GM23248 (cell line): ENCODE data around the gene ARHGAP36. TPM values are rescaled to one million over a fixed set of nuclear protein-coding genes. Genes with fewer than 3 reads are reported as not detected.

Source experiments
- DNase-seq: peaks from one replicate; pipeline ENCODE4 v3.0.0-alpha.2; 2015
- H2AFZ ChIP-seq: fragments of 200-600 bp; sonication (generic); 2 replicates; pipeline ENCODE4 v1.6.1; 2016; ENCODE audit warnings: antibody characterized with exemption
- H3F3A ChIP-seq: fragments of 200-600 bp; sonication (generic); 2 replicates; pipeline ENCODE4 v1.6.1; 2016; ENCODE audit warnings: mild to moderate bottlenecking, antibody characterized with exemption, mixed run types; ENCODE audit not compliant: insufficient read depth
- H3K27ac ChIP-seq: fragments of 200-600 bp; sonication (generic); 2 replicates; pipeline ENCODE4 v1.5.1; 2016; ENCODE audit warnings: mild to moderate bottlenecking
- H3K27me3 ChIP-seq: fragments of 200-600 bp; sonication (generic); replicated peaks from 2 replicates; pipeline ENCODE4 v1.6.1; 2016; ENCODE audit warnings: mild to moderate bottlenecking; ENCODE audit not compliant: insufficient read depth
- H3K36me3 ChIP-seq: fragments of 200-600 bp; sonication (generic); 2 replicates; pipeline ENCODE4 v1.6.1; 2016; ENCODE audit warnings: low read depth, mild to moderate bottlenecking
- H3K4me1 ChIP-seq: fragments of 200-600 bp; sonication (generic); 2 replicates; pipeline ENCODE4 v1.6.1; 2016; ENCODE audit warnings: mild to moderate bottlenecking; ENCODE audit not compliant: insufficient read depth
- H3K4me2 ChIP-seq: fragments of 200-600 bp; sonication (generic); one replicate; pipeline ENCODE4 v1.6.1; 2016; ENCODE audit warnings: mild to moderate bottlenecking; ENCODE audit not compliant: unreplicated experiment
- H3K4me3 ChIP-seq: fragments of 200-600 bp; sonication (generic); 2 replicates; pipeline ENCODE4 v1.5.1; 2016; ENCODE audit warnings: mild to moderate bottlenecking
- H3K79me2 ChIP-seq: fragments of 200-600 bp; sonication (generic); 2 replicates; pipeline ENCODE4 v1.6.1; 2016; ENCODE audit warnings: mild to moderate bottlenecking; ENCODE audit not compliant: insufficient read depth
- H3K9ac ChIP-seq: fragments of 200-600 bp; sonication (generic); 2 replicates; pipeline ENCODE4 v1.6.1; 2016; ENCODE audit warnings: mild to moderate bottlenecking
- H3K9me2 ChIP-seq: fragments of 200-600 bp; sonication (generic); 2 replicates; pipeline ENCODE4 v1.6.1; 2016; ENCODE audit warnings: mixed run types, mild to moderate bottlenecking, moderate library complexity; ENCODE audit not compliant: insufficient read depth
- H3K9me3 ChIP-seq: fragments of 200-600 bp; sonication (generic); one replicate; pipeline ENCODE4 v1.6.1; 2017; ENCODE audit warnings: low read depth
- H4K20me1 ChIP-seq: fragments of 200-600 bp; sonication (generic); 2 replicates; pipeline ENCODE4 v1.6.0; 2016; ENCODE audit not compliant: insufficient read depth
- EZH2 ChIP-seq: fragments of 200-600 bp; sonication (generic); IDR thresholded peaks from 2 replicates; pipeline ENCODE4 v1.6.1; 2018; ENCODE audit warnings: antibody characterized with exemption, mild to moderate bottlenecking; ENCODE audit not compliant: insufficient read depth, poor library complexity, severe bottlenecking
- EZH2phosphoT487 ChIP-seq: fragments of 200-600 bp; sonication (generic); IDR thresholded peaks from 2 replicates; pipeline ENCODE4 v1.6.1; 2018; ENCODE audit warnings: antibody characterized with exemption, moderate library complexity, mild to moderate bottlenecking, low read depth; ENCODE audit not compliant: insufficient read depth
- WGBS, 2 experiments: methylation state at CpG; one replicate each; pipeline ENCODE4 v1.1.6; 2015 to 2017; ENCODE audit warnings: low lambda C conversion rate in 2 of 2, low coverage in 1 of 2; ENCODE audit errors: missing lambda C conversion rate in 2 of 2; 5-methylcytosine and 5-hydroxymethylcytosine counted together
- in situ Hi-C: fragments of 300-500 bp; cut with MboI; formaldehyde crosslinking; loops from 2 replicates; pipeline ENCODE4 v1.15.0; 2020
- polyA plus RNA-seq: library from polyadenylated mRNA; unstranded; fragments of >200 nt; fragmentation: Nextera tagmentation; extraction: Ambion mirVana; gene quantifications from 2 replicates; pipeline ENCODE4 v1.2.1, GENCODE V29; 2016
- total RNA-seq: library from RNA; depleted of rRNA; stranded (reverse); fragments of >200 nt; shearing (Covaris generic); gene quantifications from 2 replicates; pipeline ENCODE4 v1.2.3, GENCODE V29; 2014; rRNA removed

Gene ARHGAP36, protein sequence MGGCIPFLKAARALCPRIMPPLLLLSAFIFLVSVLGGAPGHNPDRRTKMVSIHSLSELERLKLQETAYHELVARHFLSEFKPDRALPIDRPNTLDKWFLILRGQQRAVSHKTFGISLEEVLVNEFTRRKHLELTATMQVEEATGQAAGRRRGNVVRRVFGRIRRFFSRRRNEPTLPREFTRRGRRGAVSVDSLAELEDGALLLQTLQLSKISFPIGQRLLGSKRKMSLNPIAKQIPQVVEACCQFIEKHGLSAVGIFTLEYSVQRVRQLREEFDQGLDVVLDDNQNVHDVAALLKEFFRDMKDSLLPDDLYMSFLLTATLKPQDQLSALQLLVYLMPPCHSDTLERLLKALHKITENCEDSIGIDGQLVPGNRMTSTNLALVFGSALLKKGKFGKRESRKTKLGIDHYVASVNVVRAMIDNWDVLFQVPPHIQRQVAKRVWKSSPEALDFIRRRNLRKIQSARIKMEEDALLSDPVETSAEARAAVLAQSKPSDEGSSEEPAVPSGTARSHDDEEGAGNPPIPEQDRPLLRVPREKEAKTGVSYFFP
- not detected in 2 replicates for total RNA-seq
- not detected in 2 replicates for polyA plus RNA-seq

DNA sequence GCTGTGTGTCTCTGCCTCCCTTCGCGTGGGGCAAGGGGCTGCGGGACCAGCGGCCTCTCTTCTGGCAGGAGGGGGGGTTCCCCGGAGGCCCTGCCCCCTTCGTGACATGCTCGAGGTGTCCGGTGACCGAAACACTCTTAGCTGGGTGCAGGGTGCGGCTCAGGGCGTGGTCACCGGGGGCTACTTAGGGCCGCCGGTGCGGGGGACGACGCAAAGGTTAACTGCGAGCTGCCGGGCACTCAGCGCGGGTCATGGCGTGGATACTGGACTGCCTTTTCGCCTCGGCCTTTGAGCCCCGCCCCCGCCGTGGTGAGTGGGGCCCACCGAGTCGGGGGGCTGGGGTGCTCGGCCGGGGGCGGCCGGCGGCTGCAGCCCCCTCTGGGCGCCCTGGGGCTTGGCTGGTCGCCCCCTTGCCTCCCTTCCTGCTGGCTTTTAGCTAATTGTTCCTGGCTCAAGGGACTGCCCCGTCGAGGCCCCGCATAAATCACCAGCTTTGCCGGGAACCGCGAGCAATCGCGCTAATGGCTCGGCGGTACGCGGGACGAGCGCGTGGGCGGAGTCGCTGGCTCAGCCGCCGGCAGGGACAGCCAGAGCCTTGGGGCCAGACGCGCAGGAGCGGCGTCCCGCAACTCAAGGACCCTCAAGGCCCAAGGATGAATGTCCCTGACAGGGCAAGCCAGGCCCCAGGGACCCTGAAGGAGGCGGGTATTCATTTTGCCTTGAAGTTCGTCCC lies at the start of gene ARHGAP36:
ARHGAP36 (plus strand) TSS at position 211 of the 733 bp plus-strand sequence. CDS start 23,320 bp downstream, outside the sequence.
- no peaks in the 10 kb centered on the region for H3K9me2 ChIP-seq
- H2AFZ ChIP-seq = no peak within 1 kb of the TSS
- no peak within 1 kb of the TSS for H3K4me3 ChIP-seq
- H3K27me3 ChIP-seq = no peaks in the 10 kb centered on the region
- H3K9me3 ChIP-seq = no peaks in the 10 kb centered on the region
- H3K9ac ChIP-seq = no peak within 1 kb of the TSS
- peak; percentile 5 for DNase-seq
- 3 to 7% methylated on average over 15 to 22 of the region's 62 CpGs for WGBS, 2 experiments
- no peak within 1 kb of the TSS for H3K27ac ChIP-seq
- H3K36me3 ChIP-seq = no peaks in the 10 kb centered on the region
- no peak within 1 kb of the TSS for H3K4me2 ChIP-seq
- no peaks in the 10 kb centered on the region for H3F3A ChIP-seq
- no peaks in the 10 kb centered on the region for H4K20me1 ChIP-seq
- H3K79me2 ChIP-seq = no peaks in the 10 kb centered on the region
- H3K4me1 ChIP-seq = no peaks in the 10 kb centered on the region
- in situ Hi-C loops = no loop called here
- no peak for TF ChIP-seq EZH2phosphoT487
- TF ChIP-seq EZH2 = no peak

DNA sequence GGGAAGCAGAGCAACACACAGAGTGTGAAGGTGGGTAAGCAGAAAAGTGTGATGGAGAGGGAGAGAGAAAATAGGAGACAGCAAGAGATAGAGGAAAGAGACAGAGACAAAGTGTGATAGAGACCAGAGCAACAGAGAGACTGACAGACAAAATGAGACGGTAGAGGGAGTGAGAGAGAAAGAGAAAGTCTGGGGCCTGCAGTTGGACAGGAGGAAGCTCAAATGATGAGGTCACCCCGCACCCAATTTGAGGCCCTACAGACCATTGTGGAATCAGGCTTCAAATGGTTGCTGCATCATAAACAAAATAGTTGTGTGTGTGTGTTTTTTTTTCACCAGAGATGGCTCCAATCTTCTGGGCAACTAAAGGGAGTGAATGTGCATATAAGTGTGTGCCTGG lies 48.0 kb upstream of the ARHGAP36 start:
- Histone ChIP-seq H3K9me2 (no peaks in the 10 kb centered on the region), H2AFZ (no peak overlapping the region), H3K27ac (no peak overlapping the region), H3K4me3 (no peak overlapping the region), H3K27me3 (no peaks in the 10 kb centered on the region), H3K4me2 (no peak overlapping the region), H3K79me2 (no peaks in the 10 kb centered on the region), H3K9me3 (no peaks in the 10 kb centered on the region), H3K4me1 (no peaks in the 10 kb centered on the region), H3F3A (no peaks in the 10 kb centered on the region), H3K36me3 (no peaks in the 10 kb centered on the region), H4K20me1 (no peaks in the 10 kb centered on the region), H3K9ac (no peak overlapping the region)
- DNase-seq = no peak
- TF ChIP-seq EZH2phosphoT487 = no peak
- no peak for TF ChIP-seq EZH2
- in situ Hi-C loops = no loop called here
- 4 to 20% methylated on average over 2 of the region's 2 CpGs for WGBS, 2 experiments

DNA sequence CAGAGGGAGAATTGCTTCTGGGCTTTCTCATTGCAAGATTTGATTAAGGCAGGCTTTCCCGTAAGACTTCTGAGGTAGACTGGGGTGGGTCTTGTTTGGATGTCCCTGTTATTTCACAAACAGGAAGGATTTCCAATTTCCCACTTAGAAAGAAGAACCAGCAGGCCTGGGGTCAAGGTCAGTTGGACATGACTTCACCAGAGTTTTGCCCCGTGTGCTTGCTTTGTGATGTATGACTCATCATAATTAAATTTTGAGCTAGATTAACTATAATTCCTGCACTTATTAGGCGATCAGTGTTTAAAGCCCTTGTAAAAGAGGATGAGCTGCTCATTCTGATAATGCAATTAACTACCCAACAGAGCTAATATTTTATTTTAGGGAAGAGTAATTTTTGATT lies 32.8 kb upstream of the ARHGAP36 start:
- in situ Hi-C loops = no loop called here
- WGBS, 2 experiments = 27 to 31% methylated on average over 3 of the region's 3 CpGs
- no peak for DNase-seq

DNA sequence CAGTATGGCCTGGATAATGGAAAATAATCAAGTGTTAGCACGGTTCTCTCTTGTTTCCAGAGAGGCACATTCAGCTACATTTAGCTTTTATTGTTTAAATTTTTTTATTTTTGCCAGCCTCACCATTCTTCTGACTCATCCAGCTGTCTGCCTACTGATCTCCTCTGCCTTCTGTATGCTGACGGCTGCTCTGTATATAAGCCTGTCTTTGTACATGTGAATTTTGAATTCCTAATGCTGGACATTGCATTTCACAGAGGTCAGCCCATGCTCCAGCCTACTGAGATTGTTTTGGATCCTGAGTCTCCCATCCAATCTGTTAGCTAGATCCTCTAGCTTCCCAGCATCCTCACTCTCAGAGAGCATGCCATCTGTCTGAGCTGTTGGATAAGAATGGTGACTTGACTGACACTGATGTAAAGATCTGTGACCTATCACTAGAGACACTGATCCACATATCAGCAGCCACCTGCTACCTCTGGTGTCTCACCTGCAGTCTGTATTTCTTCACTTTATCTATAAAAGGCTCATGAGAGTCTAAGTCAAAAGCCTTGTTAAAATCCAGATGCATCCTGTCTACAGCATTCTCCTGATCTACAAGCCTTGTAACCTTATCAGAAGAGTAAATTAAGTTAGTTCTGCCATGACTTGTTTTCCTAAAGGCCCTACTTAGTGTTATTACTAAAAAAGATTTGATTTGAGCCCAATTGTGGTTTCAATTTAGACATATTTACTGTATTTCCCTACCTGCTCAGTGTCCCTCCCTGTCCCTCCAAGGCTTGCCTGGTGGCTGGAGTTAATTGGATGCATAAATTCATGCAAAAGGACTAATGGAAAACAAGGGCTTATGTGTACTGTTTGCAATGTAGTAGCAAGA lies 25.6 kb upstream of the ARHGAP36 start:
- in situ Hi-C loops = no loop called here
- 22 to 32% methylated on average over 2 of the region's 2 CpGs for WGBS, 2 experiments

More for the DNA sequence above, 32.8 kb upstream of the ARHGAP36 start:
- H3K9me2 ChIP-seq = no peaks in the 10 kb centered on the region
- no peaks in the 10 kb centered on the region for H3K79me2 ChIP-seq
- no peak overlapping the region for H3K4me3 ChIP-seq
- H4K20me1 ChIP-seq = no peaks in the 10 kb centered on the region
- H3K27me3 ChIP-seq = no peaks in the 10 kb centered on the region
- H2AFZ ChIP-seq = no peak overlapping the region
- no peak overlapping the region for H3K4me2 ChIP-seq
- no peaks in the 10 kb centered on the region for H3K36me3 ChIP-seq
- no peak overlapping the region for H3K27ac ChIP-seq
- H3F3A ChIP-seq = no peaks in the 10 kb centered on the region
- H3K9ac ChIP-seq = no peak overlapping the region
- H3K4me1 ChIP-seq = no peaks in the 10 kb centered on the region
- no peaks in the 10 kb centered on the region for H3K9me3 ChIP-seq
- TF ChIP-seq EZH2 = no peak
- no peak for TF ChIP-seq EZH2phosphoT487

More for the DNA sequence above, 25.6 kb upstream of the ARHGAP36 start:
- H3K27me3 ChIP-seq = no peaks in the 10 kb centered on the region
- no peak overlapping the region for H3K27ac ChIP-seq
- no peak overlapping the region for H3K4me2 ChIP-seq
- no peaks in the 10 kb centered on the region for H3K9me2 ChIP-seq
- no peaks in the 10 kb centered on the region for H3K4me1 ChIP-seq
- H4K20me1 ChIP-seq = no peaks in the 10 kb centered on the region
- TF ChIP-seq EZH2phosphoT487 (no peak), EZH2 (no peak)
- no peaks in the 10 kb centered on the region for H3K9me3 ChIP-seq
- H2AFZ ChIP-seq = no peak overlapping the region
- DNase-seq = no peak
- no peak overlapping the region for H3K4me3 ChIP-seq
- no peaks in the 10 kb centered on the region for H3F3A ChIP-seq
- no peak overlapping the region for H3K9ac ChIP-seq
- no peaks in the 10 kb centered on the region for H3K36me3 ChIP-seq
- no peaks in the 10 kb centered on the region for H3K79me2 ChIP-seq
